ENCODE results near the gene FURIN.
"Not testable (repeated sequence)": the region's sequence is repeated elsewhere in the genome, so short reads cannot be mapped to it uniquely, and the experiment has no call there.

Gene FURIN

DNA sequence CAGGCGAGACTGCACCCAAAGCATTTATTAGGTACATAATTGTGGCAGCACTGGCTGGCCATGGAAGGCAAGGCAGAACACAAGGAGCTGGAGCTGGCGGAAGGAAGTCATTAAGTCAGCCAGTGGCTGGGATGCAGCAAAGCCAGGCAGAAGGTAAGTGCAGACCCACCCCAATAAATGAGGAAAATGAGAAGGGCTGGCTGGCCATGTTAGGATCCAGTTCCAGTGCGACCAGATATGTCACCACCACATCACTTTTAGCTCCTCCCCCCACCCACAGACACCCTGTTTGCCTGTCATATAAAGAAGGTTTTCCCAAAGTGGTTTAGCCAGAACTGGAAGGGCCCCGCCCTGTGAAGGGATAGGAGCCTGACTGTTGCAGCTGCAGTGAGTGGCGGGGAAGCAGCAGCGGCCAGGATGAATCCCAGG is at the start of gene FURIN:
FURIN (plus strand) TSS at position 328 of the 429 bp plus-strand sequence. CDS start 7,153 bp downstream, outside the sequence.
- no peak for DNase-seq (ENCODE audit: low spot score)

DNA sequence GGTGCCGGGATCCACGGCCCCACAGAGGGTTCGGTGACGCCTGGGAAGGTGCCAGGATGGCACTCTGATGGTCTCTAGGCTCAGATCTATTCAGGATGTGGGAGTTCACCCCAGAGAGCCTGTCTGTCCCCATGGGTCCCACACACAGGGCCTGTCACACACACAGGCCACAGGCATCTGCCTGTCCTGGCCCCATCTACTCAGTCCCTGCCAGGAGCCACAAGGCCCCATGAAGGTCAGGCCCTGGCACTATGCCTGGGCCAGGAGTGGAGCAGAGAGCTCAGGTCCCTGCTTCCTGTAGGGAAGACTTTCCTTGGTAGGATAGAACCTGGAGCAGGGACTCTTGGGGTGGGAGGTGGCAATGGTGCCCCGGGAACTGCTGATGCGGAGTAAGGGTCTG is 49.0 kb upstream of the FURIN start:
- no peak for DNase-seq (ENCODE audit: low spot score)

DNA sequence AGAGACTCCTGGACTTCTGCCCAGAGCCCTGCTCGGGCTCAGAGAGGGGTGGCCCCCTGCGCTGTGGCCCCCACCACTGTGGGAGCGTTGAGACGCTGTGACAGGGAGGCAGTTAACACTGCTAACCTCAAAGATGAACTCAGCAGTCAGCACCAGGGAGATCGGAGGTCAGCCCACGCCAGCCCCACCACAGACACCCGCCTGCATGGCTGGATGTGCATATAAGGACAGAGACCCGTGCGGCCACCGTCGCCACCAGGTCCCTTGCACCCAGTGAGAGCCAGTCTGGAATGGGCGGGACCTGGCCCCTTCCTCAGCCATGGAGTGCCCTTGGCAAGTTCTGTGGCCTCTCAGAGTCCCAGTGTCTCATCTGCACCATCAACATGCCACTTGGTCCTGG is 48.5 kb upstream of the FURIN start:
- DNase-seq (ENCODE audit: low spot score) = no peak

DNA sequence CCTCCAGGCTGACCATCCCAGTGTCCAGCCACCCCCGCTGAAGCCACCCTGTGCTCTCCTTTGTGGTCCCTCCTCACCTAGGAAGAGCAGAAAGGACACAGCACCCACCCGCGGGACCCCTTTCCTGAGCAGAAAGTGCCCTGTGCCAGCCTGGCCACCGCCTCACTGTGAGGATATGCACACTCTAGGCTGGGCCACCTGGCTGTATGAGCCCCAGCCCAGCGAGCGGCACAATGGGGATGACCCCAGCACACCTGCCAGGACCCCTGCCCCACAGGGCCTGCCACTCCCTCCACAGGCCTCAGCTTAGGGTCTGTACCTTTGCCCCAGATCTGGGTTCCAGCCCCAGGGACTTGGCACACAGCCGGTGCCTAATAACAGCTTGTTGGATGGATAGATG is 47.9 kb upstream of the FURIN start:
- no peak for DNase-seq (ENCODE audit: low spot score)

DNA sequence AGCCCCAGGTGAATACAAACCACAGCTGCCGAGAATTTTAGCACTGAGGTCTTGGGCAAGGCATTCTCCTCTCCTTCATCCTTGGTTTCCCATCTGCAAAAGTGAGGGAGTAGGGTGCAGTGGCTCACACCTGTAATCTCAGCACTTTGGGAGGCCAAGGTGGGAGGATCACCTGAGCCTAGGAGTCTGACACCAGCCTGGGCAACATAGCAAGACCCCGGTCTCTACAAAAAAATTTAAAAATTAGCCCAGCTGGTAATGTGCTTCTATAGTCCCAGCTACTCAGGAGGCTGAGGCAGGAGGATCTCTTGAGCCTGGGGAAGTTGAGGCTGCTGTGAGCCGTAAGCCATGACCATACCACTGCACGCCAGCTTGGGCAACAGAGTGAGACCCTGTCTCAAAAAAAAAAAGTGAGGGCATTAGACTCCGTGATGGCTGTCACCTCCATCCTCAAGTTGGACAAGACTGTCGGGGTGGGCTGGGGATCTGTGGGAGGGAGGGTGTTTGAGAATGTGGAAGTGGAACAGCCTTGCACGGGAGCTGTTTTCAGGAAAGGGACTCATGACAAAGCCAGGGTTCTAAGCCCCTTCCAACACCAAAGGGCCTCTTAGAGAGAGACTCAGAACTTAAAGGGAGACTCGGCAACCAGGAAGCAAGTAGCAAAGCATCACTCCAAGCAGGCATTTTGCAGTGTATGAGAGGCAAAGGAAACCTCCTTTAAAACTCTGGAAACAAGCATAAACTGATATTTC is 46.0 kb upstream of the FURIN start:
- no peak for DNase-seq (ENCODE audit: low spot score)

DNA sequence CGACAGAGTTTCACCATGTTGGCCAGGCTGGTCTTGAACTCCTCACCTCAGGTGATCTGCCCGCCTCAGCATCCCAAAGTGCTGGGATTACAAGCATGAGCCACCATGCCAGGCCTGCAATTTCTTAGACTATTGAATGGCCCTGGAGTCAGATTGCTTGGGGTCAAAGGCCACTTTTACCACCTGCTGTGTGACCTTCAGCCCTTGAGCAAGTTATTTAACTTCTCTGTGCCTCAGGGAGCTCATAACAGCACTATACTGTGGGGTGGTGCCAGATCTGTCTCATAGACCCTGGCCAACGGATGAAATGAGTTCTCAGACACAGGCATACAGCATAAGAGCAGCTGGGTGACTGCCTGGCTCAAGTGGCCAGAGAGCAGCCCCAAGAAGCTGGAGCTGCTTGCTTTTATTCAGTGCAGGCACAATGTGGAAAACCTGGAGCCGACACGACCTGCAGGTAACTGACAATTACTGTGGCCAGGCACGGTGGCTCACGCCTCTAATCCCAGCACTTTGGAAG is 44.9 kb upstream of the FURIN start:
- no peak for DNase-seq (ENCODE audit: low spot score)

DNA sequence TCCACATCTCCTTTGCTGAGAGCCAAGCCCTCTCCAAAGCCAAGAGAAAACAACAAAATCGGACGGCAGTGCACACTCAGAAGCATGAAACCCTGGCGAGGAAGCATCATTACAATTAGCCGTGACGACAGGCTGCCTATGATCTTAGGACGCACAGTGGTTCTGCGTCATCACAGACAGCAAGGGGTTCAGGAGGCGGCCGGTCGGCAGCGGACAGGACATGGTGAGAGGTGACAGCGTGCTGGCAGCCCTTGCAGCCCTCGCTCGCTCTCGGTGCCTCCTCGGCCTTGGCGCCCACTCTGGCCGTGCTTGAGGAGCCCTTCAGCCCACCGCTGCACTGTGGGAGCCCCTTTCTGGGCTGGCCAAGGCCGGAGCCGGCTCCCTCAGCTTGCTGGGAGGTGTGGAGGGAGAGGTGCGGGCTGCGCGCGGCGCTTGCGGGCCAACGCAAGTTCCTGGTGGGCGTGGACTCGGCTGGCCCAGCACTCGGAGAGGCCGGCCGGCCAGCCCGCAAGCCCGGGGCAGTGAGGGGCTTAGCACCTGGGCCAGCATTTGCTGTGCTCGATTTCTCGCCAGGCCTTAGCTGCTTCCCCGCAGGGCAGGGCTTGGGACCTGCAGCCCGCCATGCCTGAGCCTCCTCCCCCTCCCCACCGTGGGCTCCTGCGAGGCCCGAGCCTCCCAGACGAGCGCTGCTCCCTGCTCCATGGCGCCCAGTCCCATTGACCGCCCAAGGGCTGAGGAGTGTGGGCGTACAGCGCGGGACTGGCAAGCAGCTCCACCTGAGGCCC is 43.1 kb upstream of the FURIN start:
- not testable (repeated sequence) for DNase-seq (ENCODE audit: low spot score)

DNA sequence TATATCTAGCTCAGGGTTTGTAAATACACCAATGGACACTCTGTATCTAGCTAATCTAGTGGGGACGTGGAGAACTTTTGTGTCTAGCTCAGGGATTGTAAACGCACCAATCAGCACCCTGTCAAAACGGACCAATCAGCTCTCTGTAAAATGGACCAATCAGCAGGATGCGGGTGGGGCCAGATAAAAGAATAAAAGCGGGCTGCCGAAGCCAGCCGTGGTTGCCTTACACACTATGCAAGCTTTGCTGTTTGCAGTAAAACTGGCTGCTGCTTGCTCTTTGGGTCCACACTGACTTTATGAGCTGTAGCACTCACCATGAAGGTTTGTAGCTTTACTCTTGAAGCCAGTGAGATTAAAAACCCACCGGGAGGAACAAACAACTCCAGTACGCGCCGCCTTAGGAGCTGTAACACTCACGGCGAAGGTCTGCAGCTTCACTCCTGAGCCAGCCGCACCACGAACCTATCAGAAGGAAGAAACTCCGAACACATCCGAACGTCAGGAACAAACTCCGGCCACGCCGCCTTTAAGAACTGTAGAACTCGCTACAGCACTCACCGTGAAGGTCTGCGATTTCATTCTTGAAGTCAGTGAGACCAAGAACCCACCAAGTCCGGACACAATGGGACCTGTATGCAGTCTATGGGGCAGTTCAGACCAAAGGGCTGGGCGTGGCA is 42.0 kb upstream of the FURIN start:
- DNase-seq (ENCODE audit: low spot score) = not testable (repeated sequence)

DNA sequence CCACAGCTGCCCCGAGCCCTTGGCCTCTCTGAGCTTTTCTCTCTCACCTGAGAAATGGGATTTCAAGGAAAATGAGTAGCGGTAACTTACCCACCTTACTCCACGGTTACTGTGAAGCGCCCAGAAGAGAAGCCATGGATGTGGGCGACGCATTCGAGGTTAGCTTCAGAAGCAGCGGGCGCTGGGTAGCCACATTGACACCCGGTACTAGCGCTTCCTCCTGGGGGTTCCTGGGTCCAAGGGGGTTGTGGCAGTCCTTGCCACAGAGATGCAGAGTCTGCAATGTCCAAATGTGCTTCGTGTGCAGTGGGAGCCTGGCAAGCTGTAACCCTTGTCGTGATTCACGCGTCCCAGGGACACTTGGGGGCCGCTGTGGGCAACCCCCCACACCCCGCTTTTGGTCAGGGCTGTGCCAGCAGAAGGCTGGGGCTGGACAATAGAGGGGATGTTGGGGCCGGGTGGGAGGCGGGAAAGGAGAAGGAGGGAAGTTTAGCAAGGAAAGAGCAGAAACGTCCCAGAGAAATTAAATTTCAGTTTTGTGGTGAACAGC is 41.4 kb upstream of the FURIN start:
- no peak for DNase-seq (ENCODE audit: low spot score)

DNA sequence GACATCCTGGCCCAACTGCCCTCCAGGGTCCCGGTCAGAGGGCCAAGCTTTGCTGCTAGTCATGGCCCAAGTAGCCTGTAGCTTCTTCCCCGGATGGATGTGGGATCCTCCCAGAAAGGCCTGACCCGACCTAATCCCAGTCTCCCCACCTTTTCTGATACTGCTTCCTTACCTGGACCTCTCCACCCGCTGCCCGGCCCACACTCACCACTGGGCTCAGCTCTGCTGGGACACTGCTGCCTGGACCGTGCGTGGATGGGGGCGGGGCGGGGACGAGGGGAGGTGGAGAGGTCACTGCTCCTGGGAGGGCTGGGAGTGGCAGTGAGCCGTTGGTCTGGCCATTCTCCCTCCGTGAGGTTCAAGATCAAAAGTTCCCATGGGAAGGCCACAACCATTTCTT is 40.3 kb upstream of the FURIN start:
- no peak for DNase-seq (ENCODE audit: low spot score)

DNA sequence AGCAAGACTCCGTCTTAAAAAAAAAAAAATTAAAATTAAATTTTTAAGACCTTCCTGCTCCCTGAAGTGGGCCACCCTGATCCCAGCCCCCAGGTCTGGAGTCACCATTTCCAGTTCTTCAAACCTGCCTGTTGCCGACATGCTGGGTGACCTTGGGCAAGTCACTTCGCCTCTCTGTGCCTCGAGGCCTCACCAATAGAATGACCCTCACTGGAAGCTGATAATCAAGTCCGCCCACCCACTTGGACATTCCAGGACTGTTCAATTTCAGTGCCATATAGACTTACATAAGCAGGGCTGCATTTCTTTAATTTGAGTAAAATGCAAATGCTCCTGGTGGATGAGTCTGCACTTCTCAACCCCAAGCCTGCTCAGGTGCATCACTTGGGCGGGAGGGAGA is 39.3 kb upstream of the FURIN start:
- DNase-seq (ENCODE audit: low spot score) = no peak

DNA sequence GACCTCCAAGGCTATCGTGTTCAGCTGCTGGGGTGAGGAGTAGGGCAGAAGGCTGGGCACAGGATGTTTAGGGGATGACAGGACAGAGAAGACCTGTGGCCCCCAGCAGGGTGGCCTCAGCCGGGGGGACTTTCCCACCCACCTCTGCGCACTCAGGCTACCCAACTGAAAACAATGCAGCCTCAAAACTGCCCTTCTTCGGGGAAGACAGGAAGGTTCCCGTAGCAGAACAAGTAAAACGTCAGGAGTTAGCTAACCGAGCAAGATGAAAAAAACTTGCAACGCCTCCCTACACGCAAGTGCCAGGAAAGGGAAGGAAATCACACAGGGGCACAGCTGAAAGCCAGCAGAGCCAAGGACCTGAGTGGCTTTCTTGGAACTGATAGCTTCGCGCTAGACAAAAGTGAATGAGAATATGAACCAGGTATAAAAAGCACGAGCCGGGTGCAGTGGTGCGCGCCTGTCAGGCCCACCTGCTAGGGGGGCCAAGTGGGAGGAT is 38.4 kb upstream of the FURIN start:
- no peak for DNase-seq (ENCODE audit: low spot score)

DNA sequence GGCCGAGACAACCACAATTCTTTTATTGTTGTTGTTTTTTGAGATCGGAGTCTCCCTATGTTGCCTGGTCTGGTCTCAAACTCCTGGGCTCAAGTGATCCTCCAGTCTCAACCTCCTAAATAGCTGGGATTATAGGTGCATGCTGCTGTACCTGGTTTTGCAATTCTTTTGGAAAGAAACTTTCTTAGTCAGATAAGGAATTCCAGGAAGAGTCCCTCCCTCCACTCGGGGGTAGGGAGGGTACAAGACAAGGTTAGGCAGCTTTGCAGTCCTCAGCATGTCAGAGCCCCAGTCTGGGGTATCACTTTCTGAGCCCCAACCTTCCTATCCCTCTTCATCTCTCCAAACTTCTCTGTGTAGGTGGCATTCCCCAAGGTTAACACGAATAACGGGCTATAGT is 33.8 kb upstream of the FURIN start:
- DNase-seq (ENCODE audit: low spot score) = no peak

DNA sequence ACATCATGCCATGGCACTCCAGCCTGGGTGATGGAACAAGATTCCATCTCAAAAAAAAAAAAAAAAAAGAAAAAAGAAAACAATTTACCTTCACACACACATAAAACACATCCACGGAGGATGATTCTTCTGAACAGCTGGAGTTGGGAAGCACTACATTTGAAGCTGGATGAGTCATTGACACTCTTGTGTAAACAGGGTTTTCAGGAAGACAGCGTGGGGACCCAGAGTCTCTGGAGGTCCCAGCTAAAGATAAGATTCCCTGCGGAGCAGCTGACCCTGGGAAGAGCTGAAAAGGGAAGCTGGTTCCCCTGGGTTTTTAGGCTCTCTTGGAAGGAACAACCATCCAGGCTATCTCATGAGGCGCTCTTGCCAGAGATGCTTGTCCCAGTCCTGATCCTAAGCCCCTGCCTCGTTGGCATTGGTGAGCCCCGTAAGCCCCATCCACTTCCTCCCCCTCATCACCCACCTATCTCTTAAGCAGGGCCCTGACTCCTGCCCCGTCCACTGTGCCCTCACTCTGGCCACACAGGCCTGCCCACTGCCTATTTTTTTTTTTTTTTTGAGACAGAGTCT is 32.0 kb upstream of the FURIN start:
- no peak for DNase-seq (ENCODE audit: low spot score)

DNA sequence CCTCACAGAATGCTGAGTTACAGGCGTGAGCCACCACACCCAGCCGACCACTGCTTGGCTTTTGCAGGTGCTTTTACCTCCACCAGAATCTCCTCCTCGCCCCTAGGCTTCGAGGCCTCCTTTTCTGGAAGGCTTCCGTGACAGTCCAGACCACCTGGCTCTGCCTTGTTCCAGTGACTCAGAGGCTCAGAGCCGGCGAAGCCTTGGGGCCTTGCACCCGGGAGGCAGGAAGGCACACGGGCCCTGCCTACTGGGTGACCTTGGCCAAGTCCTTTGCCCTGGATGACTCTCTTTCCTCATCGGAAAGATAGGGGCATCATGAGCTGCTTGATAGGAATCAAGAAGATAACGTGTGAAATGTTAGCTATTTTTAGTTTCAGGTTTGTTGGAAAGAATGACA is 31.3 kb upstream of the FURIN start:
- no peak for DNase-seq (ENCODE audit: low spot score)

DNA sequence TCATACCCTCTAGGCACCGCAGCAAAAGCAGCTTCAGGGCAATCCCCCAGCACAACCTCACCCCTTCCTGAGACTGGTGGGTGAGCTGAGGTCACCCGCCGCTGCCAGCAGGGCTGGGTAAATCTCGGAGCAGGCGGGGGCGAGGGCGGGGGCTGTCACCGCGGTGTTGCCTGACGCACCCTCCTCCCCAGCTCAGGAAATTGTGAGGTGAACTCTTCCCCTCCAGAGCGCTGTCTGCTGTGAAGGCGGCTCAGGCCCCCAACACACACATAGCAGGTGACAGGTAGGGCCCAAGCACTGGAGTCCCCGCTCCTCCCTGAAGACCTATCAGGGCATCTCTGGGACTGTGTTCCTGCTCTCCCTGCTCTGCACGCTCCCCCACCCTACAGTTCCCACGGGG is 30.2 kb upstream of the FURIN start:
- no peak for DNase-seq (ENCODE audit: low spot score)

DNA sequence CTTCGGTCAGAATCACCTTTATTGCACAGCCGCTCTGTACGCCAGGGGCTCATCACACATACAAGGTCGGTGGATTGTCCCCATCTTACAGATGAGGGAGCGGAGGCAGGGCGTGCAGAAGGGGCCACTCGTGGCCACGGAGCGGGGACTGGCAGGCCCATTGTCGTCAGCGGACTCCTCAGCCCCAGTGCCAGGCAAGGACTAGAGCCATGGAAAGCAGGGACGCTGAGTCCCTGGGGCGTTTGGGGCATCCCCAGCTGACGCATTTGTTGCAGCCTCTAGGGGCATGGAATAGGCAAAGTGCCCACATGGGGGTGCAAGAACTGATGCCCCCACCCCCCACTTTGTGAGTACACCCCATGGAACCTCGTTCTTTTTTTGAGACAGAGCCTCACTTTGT is 29.8 kb upstream of the FURIN start:
- DNase-seq (ENCODE audit: low spot score) = no peak

DNA sequence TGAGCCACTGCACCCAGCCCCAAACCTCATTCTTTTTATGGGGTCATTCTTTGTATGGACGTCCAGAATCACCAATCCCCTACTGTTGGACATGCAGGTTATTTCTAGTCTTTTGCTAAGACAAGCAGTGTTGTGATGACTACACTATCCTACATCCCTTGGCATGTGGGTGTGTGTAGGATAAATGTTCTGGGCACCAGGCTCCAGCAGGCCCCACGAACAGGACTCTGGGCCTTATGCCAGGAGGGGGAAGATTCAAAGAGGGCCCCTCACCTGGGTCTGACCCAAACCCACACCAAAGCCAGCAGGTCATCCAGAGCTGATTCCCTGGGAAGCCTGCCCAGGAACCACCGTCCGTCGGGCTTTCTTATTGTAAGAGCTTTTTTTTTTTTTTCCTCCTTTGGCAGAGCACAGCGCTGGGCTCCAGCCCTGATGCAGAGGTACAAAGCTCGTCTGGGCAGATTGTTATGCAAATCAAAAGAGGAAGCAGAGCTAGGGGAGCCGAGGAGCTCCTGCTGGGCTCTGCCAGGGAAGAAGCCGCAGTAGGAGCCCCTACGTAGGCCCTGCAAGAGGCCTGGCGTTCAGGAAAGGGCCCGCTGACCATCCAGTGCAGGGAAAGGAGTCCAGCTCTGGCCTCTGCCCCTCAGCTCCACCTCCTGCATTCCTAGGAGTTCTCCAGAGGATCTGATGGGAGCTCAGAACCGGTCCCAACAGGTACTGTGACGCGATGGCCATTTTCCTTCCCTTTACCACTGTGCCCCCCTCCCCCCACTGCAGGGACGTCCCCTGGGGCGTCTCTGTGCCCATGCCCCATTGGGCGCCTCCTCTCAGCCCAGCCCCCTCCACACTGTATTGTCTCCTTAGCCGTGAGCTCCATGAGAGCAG is 29.0 kb upstream of the FURIN start:
- no peak for DNase-seq (ENCODE audit: low spot score)

DNA sequence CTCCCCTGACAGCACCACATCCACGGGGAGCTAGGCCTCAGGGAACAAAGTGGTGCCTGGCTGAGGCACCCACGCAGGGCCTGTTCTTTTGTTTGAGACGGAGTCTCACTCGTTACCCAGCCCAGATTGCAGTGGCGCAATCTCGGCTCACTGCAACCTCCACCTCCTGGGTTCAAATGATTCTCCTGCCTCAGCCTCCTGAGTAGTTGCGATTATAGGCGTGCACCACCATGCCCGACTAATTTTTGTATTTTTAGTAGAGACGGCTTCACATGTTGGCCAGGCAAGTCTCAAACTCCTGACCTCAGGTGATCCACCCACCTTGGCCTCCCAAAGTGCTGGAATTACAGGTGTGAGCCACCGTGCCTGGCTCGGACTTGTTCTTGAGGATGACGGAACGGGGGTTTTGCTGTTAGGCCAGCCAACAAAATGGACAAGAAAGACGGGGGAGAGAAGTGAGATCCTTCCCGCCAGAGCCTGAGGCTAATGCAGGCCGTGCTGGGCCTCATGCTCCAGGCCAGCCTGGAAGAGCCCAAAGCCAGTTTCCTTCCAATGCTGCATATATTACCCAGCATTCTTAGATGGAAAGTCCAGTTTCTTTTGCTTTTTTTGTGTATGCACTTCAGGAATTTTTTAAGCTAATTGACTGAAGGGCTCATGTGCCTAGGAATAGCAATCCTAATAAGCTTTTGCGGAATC is 28.1 kb upstream of the FURIN start:
- DNase-seq (ENCODE audit: low spot score) = no peak

DNA sequence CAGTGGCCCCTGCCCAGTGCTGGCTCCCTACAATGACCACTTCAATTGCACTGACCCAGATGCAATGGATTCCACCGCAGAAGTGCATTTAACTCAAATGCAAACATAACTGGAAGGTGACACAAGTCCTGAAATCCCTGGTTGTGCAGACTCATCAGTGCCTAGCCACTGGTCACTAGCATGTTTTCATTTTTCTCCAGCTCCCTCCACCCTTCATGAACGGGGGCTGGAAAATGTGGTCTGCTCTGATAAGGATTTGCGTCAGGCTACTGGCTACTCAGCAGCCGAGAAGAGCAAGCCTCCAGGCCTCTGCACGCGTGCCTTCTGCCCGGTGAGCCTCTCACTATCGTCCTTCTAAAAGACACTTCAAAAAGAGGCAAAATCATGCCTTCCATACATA is 27.4 kb upstream of the FURIN start:
- no peak for DNase-seq (ENCODE audit: low spot score)
